ENCODE data around the gene LTC4S.

- TF ChIP-seq CTCF (IDR thresholded peaks at IDR 0.05; ENCODE audit: borderline replicate concordance, extremely low read depth, low read length, poor library complexity, severe bottlenecking) = no peak
- no peak for TF ChIP-seq EZH2 (IDR thresholded peaks at IDR 0.05; ENCODE audit: borderline replicate concordance, low read depth, low read length, severe bottlenecking)
Measured at GRCh38 chr5:179747811-179748210, 46.0 kb upstream of the LTC4S start.
